ENCODE data around the gene TMEM97. TPM values are rescaled to one million over a fixed set of nuclear protein-coding genes. Genes with fewer than 3 reads are reported as not detected.

The TMEM97 gene
- total and polyA plus RNA-seq, 9 of the 15 experiments (the other 6 are each of a cell fraction or from before 2014, with no cell fraction given), result 34.6 to 121 (median 76.0) TPM

DNA sequence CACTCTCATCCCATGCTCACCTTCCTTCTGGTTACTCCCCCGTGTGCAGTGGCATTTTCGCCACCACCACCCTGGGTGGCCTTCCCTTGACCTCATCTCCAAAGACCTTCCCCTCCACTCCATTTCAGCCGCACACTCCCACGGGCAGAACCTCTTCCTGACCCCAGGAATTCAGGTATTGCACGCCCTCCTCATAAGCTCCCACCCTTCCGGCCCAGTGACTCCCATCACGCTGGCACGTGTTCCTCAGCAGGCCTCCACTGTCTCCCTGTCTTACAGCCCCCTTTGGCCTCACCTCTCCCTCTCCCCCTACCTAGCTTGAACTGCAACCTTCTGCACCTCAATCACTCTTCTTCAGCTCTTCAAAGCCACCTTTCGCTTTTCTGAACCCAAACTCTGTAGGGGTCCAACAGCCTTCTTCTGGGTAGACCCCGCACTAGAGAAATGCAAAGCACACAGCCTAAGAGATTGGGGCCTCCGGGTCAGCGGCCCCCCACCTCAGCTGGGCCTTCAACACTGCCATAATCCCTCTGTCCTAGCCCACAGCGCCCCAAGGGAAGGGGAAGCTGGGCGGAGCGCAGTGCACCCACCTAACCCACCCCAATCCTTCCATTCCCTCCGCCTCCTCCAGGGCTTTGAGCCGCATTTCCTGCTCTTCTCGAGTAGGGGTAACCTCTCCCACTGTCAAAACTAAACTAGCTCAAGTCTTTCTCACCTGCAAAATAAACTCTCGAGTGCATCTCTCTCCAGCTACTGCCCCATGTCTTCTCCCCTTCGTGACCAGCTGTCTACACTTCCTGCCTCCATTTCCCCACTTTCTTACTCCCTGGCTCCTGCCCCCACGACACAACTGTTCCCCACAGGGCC is 1.7 kb upstream of the TMEM97 start (continued):
- TF ChIP-seq PHB2 (IDR thresholded peaks at IDR 0.05; ENCODE audit: low read depth) (no peak), SMARCA5 (IDR thresholded peaks at IDR 0.05) (no peak), NR2F6 (CRISPR knock-in tag; IDR thresholded peaks at IDR 0.05) (no peak), SMARCE1 (IDR thresholded peaks at IDR 0.05) (no peak), CHD1 (IDR thresholded peaks at IDR 0.05; ENCODE audit: low read length) (no peak), SRF (CRISPR knock-in tag; IDR thresholded peaks at IDR 0.05) (no peak), CBFA2T2 (conservative IDR thresholded peaks at IDR 0.05) (no peak), MTF1 (CRISPR knock-in tag; IDR thresholded peaks at IDR 0.05; ENCODE audit: borderline replicate concordance) (no peak), ARNT (IDR thresholded peaks at IDR 0.05) (peak in 1 of 2 experiments; percentile 10; a peak in 2 of 4 replicates), XRCC5 (IDR thresholded peaks at IDR 0.05; ENCODE audit: low read depth, low read length) (no peak), CEBPG (CRISPR knock-in tag; IDR thresholded peaks at IDR 0.05) (no peak), CEBPG (tag; conservative IDR thresholded peaks at IDR 0.05 in 1 of 2, IDR thresholded peaks at IDR 0.05 in 1 of 2) (no peak), COPS2 (conservative IDR thresholded peaks at IDR 0.05) (no peak), YBX1 (IDR thresholded peaks at IDR 0.05) (no peak), ZNF586 (CRISPR knock-in tag; conservative IDR thresholded peaks at IDR 0.05) (no peak), BHLHE40 (IDR thresholded peaks at IDR 0.05; ENCODE audit: low read length) (peak; percentile 62), TCF3 (CRISPR knock-in tag; IDR thresholded peaks at IDR 0.05) (no peak)
- TF ChIP-seq, protein P1, sequence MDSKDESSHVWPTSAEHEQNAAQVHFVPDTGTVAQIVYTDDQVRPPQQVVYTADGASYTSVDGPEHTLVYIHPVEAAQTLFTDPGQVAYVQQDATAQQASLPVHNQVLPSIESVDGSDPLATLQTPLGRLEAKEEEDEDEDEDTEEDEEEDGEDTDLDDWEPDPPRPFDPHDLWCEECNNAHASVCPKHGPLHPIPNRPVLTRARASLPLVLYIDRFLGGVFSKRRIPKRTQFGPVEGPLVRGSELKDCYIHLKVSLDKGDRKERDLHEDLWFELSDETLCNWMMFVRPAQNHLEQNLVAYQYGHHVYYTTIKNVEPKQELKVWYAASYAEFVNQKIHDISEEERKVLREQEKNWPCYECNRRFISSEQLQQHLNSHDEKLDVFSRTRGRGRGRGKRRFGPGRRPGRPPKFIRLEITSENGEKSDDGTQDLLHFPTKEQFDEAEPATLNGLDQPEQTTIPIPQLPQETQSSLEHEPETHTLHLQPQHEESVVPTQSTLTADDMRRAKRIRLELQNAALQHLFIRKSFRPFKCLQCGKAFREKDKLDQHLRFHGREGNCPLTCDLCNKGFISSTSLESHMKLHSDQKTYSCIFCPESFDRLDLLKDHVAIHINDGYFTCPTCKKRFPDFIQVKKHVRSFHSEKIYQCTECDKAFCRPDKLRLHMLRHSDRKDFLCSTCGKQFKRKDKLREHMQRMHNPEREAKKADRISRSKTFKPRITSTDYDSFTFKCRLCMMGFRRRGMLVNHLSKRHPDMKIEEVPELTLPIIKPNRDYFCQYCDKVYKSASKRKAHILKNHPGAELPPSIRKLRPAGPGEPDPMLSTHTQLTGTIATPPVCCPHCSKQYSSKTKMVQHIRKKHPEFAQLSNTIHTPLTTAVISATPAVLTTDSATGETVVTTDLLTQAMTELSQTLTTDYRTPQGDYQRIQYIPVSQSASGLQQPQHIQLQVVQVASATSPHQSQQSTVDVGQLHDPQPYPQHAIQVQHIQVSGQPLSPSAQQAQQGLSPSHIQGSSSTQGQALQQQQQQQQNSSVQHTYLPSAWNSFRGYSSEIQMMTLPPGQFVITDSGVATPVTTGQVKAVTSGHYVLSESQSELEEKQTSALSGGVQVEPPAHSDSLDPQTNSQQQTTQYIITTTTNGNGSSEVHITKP (IDR thresholded peaks at IDR 0.05; ENCODE audit: partially characterized antibody), result peak; percentile 71
- TF ChIP-seq, protein P2, sequence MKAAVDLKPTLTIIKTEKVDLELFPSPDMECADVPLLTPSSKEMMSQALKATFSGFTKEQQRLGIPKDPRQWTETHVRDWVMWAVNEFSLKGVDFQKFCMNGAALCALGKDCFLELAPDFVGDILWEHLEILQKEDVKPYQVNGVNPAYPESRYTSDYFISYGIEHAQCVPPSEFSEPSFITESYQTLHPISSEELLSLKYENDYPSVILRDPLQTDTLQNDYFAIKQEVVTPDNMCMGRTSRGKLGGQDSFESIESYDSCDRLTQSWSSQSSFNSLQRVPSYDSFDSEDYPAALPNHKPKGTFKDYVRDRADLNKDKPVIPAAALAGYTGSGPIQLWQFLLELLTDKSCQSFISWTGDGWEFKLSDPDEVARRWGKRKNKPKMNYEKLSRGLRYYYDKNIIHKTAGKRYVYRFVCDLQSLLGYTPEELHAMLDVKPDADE (conservative IDR thresholded peaks at IDR 0.05; ENCODE audit: control insufficient read depth, low read depth, low read length), result no peak
- TF ChIP-seq, protein P3, sequence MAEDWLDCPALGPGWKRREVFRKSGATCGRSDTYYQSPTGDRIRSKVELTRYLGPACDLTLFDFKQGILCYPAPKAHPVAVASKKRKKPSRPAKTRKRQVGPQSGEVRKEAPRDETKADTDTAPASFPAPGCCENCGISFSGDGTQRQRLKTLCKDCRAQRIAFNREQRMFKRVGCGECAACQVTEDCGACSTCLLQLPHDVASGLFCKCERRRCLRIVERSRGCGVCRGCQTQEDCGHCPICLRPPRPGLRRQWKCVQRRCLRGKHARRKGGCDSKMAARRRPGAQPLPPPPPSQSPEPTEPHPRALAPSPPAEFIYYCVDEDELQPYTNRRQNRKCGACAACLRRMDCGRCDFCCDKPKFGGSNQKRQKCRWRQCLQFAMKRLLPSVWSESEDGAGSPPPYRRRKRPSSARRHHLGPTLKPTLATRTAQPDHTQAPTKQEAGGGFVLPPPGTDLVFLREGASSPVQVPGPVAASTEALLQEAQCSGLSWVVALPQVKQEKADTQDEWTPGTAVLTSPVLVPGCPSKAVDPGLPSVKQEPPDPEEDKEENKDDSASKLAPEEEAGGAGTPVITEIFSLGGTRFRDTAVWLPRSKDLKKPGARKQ (CRISPR knock-in tag; IDR thresholded peaks at IDR 0.05), result no peak
- TF ChIP-seq, protein P4, sequence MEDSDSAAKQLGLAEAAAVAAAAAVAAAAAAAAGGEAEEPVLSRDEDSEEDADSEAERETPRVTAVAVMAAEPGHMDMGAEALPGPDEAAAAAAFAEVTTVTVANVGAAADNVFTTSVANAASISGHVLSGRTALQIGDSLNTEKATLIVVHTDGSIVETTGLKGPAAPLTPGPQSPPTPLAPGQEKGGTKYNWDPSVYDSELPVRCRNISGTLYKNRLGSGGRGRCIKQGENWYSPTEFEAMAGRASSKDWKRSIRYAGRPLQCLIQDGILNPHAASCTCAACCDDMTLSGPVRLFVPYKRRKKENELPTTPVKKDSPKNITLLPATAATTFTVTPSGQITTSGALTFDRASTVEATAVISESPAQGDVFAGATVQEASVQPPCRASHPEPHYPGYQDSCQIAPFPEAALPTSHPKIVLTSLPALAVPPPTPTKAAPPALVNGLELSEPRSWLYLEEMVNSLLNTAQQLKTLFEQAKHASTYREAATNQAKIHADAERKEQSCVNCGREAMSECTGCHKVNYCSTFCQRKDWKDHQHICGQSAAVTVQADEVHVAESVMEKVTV (CRISPR knock-in tag; IDR thresholded peaks at IDR 0.05), result no peak

All from K562 (cell line).